ENCODE results near the gene PNKD.

DNA sequence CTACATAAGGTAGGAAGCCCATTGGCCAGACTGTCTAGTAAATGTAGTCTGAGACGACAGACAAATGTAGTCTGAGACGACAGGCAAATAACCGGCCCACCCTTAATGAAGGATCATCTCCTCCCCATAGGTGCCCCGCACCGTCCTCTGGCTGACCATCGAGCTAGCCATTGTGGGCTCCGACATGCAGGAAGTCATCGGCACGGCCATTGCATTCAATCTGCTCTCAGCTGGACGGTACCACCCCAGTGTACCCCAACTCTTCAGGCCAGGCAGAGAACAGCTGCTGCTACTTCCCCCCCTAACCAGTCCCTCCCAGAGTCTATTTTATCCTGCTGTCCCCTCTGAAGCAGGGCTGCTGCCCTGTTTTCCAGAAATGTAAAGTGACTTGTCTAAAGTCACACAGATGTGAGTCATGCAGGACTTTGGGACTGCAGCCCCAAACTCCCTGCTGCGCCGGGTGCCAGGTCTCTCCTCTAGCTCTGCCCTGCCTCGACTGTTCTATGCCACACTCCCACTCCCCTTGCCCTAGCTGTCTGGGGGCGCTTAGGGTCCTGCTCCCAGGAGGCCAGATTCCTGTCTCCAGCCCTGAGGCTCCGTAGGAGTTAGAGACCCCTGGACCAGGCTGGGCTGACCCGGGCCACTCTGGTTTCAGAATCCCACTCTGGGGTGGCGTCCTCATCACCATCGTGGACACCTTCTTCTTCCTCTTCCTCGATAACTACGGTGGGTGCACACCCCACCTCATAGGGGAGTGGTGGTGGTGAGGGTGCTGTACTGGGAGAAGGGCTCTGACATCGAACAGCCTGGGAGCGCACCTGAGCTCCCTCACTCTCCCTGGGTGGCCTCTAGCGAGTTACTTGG, 116.4 kb downstream of the PNKD start:
- TF ChIP-seq, protein P1, sequence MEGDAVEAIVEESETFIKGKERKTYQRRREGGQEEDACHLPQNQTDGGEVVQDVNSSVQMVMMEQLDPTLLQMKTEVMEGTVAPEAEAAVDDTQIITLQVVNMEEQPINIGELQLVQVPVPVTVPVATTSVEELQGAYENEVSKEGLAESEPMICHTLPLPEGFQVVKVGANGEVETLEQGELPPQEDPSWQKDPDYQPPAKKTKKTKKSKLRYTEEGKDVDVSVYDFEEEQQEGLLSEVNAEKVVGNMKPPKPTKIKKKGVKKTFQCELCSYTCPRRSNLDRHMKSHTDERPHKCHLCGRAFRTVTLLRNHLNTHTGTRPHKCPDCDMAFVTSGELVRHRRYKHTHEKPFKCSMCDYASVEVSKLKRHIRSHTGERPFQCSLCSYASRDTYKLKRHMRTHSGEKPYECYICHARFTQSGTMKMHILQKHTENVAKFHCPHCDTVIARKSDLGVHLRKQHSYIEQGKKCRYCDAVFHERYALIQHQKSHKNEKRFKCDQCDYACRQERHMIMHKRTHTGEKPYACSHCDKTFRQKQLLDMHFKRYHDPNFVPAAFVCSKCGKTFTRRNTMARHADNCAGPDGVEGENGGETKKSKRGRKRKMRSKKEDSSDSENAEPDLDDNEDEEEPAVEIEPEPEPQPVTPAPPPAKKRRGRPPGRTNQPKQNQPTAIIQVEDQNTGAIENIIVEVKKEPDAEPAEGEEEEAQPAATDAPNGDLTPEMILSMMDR (IDR thresholded peaks at IDR 0.05): no peak
- TF ChIP-seq ZNF138 (CRISPR knock-in tag; conservative IDR thresholded peaks at IDR 0.05) (no peak), ATF2 (CRISPR knock-in tag; IDR thresholded peaks at IDR 0.05; ENCODE audit: borderline replicate concordance, low read depth) (no peak), NFYB (CRISPR knock-in tag; conservative IDR thresholded peaks at IDR 0.05; ENCODE audit: low read depth) (no peak), PRDM15 (CRISPR knock-in tag; IDR thresholded peaks at IDR 0.05) (no peak), MYBL2 (CRISPR knock-in tag; IDR thresholded peaks at IDR 0.05) (no peak), TEAD4 (CRISPR knock-in tag; IDR thresholded peaks at IDR 0.05) (no peak), ZNF423 (CRISPR knock-in tag; IDR thresholded peaks at IDR 0.05) (no peak), SP1 (CRISPR knock-in tag; conservative IDR thresholded peaks at IDR 0.05) (no peak)
- TF ChIP-seq, protein P2, sequence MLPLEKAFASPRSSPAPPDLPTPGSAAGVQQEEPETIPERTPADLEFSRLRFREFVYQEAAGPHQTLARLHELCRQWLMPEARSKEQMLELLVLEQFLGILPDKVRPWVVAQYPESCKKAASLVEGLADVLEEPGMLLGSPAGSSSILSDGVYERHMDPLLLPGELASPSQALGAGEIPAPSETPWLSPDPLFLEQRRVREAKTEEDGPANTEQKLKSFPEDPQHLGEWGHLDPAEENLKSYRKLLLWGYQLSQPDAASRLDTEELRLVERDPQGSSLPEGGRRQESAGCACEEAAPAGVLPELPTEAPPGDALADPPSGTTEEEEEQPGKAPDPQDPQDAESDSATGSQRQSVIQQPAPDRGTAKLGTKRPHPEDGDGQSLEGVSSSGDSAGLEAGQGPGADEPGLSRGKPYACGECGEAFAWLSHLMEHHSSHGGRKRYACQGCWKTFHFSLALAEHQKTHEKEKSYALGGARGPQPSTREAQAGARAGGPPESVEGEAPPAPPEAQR (CRISPR knock-in tag; IDR thresholded peaks at IDR 0.05): no peak

All from WTC11 (cell line).